ENCODE results near the gene PIK3R5.
"Not testable (repeated sequence)": the region's sequence is repeated elsewhere in the genome, so short reads cannot be mapped to it uniquely, and the experiment has no call there.

Gene PIK3R5

GRCh38 chr17:8887301-8887700 is 78.2 kb downstream of the PIK3R5 start:
- H2BK5ac ChIP-seq (ENCODE audit: low read length), result no peak overlapping the region
- H3K27me3 ChIP-seq (ENCODE audit: insufficient read depth, low read length, poor library complexity), result no peaks in the 10 kb centered on the region
- no peak overlapping the region for H3K56ac ChIP-seq (ENCODE audit: low read length)
- no peak overlapping the region for H3K18ac ChIP-seq (ENCODE audit: low read length)
- no peak overlapping the region for H3K4ac ChIP-seq (ENCODE audit: low read depth, low read length)
- H2AK5ac ChIP-seq (ENCODE audit: low read length), result no peak overlapping the region
- H3K27ac ChIP-seq (ENCODE audit: low read depth, low read length), result no peak overlapping the region
- no peak overlapping the region for H2BK15ac ChIP-seq (replicated peaks; ENCODE audit: low read depth)
- H3K9ac ChIP-seq (ENCODE audit: low read length), result no peak overlapping the region
- no peak overlapping the region for H3K23ac ChIP-seq (ENCODE audit: low read length)
- H3K4me2 ChIP-seq (ENCODE audit: low read length), result no peak overlapping the region
- no CpG with 5 or more reads among the region's 11 CpGs for WGBS (ENCODE audit: extremely low coverage, insufficient coverage, low lambda C conversion rate)
- H2BK120ac ChIP-seq (ENCODE audit: low read depth, low read length), result no peak overlapping the region
- H3K36me3 ChIP-seq (ENCODE audit: control insufficient read depth, insufficient read depth, low read length), result no peaks in the 10 kb centered on the region
- H3K4me3 ChIP-seq (ENCODE audit: low read length), result no peak overlapping the region
- no peak for DNase-seq
- H4K5ac ChIP-seq (ENCODE audit: low read length), result no peak overlapping the region
- H3K79me2 ChIP-seq (ENCODE audit: control insufficient read depth, insufficient read depth, low read length), result no peaks in the 10 kb centered on the region
- H3K79me1 ChIP-seq (ENCODE audit: low read length), result no peaks in the 10 kb centered on the region
- no peaks in the 10 kb centered on the region for H3K4me1 ChIP-seq (ENCODE audit: control insufficient read depth, low read depth, low read length)
- no peak overlapping the region for H4K8ac ChIP-seq (ENCODE audit: low read depth, low read length)

- Histone ChIP-seq H2BK15ac (replicated peaks; ENCODE audit: low read depth) (no peak overlapping the region), H2AK5ac (ENCODE audit: low read length) (no peak overlapping the region), H4K5ac (ENCODE audit: low read length) (no peak overlapping the region), H3K79me1 (ENCODE audit: low read length) (no peaks in the 10 kb centered on the region), H3K18ac (ENCODE audit: low read length) (no peak overlapping the region), H3K4me3 (ENCODE audit: low read length) (no peak overlapping the region), H2BK120ac (ENCODE audit: low read depth, low read length) (no peak overlapping the region), H4K8ac (ENCODE audit: low read depth, low read length) (no peak overlapping the region), H2BK5ac (ENCODE audit: low read length) (no peak overlapping the region), H3K79me2 (ENCODE audit: control insufficient read depth, insufficient read depth, low read length) (no peaks in the 10 kb centered on the region), H3K9ac (ENCODE audit: low read length) (no peak overlapping the region), H3K27me3 (ENCODE audit: insufficient read depth, low read length, poor library complexity) (no peaks in the 10 kb centered on the region), H3K4me2 (ENCODE audit: low read length) (no peak overlapping the region), H3K23ac (ENCODE audit: low read length) (no peak overlapping the region), H3K27ac (ENCODE audit: low read depth, low read length) (no peak overlapping the region), H3K4me1 (ENCODE audit: control insufficient read depth, low read depth, low read length) (no peaks in the 10 kb centered on the region), H3K56ac (ENCODE audit: low read length) (no peak overlapping the region), H3K36me3 (ENCODE audit: control insufficient read depth, insufficient read depth, low read length) (no peaks in the 10 kb centered on the region), H3K4ac (ENCODE audit: low read depth, low read length) (no peak overlapping the region)
- peak; percentile 32 for DNase-seq
- no CpG with 5 or more reads among the region's 23 CpGs for WGBS (ENCODE audit: extremely low coverage, insufficient coverage, low lambda C conversion rate)
Observed at GRCh38 chr17:8885967-8886684, 79.4 kb downstream of the PIK3R5 start.

- H3K18ac ChIP-seq (ENCODE audit: low read length); H3K27me3 ChIP-seq (ENCODE audit: insufficient read depth, low read length, poor library complexity); H3K23ac ChIP-seq (ENCODE audit: low read length); H3K4me1 ChIP-seq (ENCODE audit: control insufficient read depth, low read depth, low read length); H4K5ac ChIP-seq (ENCODE audit: low read length); H2BK5ac ChIP-seq (ENCODE audit: low read length); H3K27ac ChIP-seq (ENCODE audit: low read depth, low read length); H2BK15ac ChIP-seq (replicated peaks; ENCODE audit: low read depth); H4K8ac ChIP-seq (ENCODE audit: low read depth, low read length); H3K9ac ChIP-seq (ENCODE audit: low read length); H2AK5ac ChIP-seq (ENCODE audit: low read length); H3K79me1 ChIP-seq (ENCODE audit: low read length); H3K4me2 ChIP-seq (ENCODE audit: low read length); H3K36me3 ChIP-seq (ENCODE audit: control insufficient read depth, insufficient read depth, low read length); H3K56ac ChIP-seq (ENCODE audit: low read length); H3K4me3 ChIP-seq (ENCODE audit: low read length); H2BK120ac ChIP-seq (ENCODE audit: low read depth, low read length); H3K79me2 ChIP-seq (ENCODE audit: control insufficient read depth, insufficient read depth, low read length); H3K4ac ChIP-seq (ENCODE audit: low read depth, low read length): not testable (repeated sequence)
- peak; percentile 67 for DNase-seq
- WGBS (ENCODE audit: extremely low coverage, insufficient coverage, low lambda C conversion rate), result no CpG with 5 or more reads among the region's 30 CpGs
Observed at GRCh38 chr17:8885163-8885966, 80.1 kb downstream of the PIK3R5 start.

GRCh38 chr17:8884336-8884990 is 81.0 kb downstream of the PIK3R5 start:
- DNase-seq, result no peak
- no peak overlapping the region for H4K5ac ChIP-seq (ENCODE audit: low read length)
- no peak overlapping the region for H2BK120ac ChIP-seq (ENCODE audit: low read depth, low read length)
- no peak overlapping the region for H3K4me2 ChIP-seq (ENCODE audit: low read length)
- no peak overlapping the region for H3K4ac ChIP-seq (ENCODE audit: low read depth, low read length)
- no peak overlapping the region for H3K23ac ChIP-seq (ENCODE audit: low read length)
- H3K27ac ChIP-seq (ENCODE audit: low read depth, low read length), result no peak overlapping the region
- no peak overlapping the region for H2BK15ac ChIP-seq (replicated peaks; ENCODE audit: low read depth)
- peak overlapping the region; percentile 96 for H2AK5ac ChIP-seq (ENCODE audit: low read length)
- no peaks in the 10 kb centered on the region for H3K27me3 ChIP-seq (ENCODE audit: insufficient read depth, low read length, poor library complexity)
- H3K79me2 ChIP-seq (ENCODE audit: control insufficient read depth, insufficient read depth, low read length), result no peaks in the 10 kb centered on the region
- H3K4me1 ChIP-seq (ENCODE audit: control insufficient read depth, low read depth, low read length), result no peaks in the 10 kb centered on the region
- no peak overlapping the region for H3K4me3 ChIP-seq (ENCODE audit: low read length)
- no peak overlapping the region for H4K8ac ChIP-seq (ENCODE audit: low read depth, low read length)
- H2BK5ac ChIP-seq (ENCODE audit: low read length), result peak overlapping the region; percentile 85
- H3K18ac ChIP-seq (ENCODE audit: low read length), result no peak overlapping the region
- H3K56ac ChIP-seq (ENCODE audit: low read length), result peak overlapping the region; percentile 81
- H3K36me3 ChIP-seq (ENCODE audit: control insufficient read depth, insufficient read depth, low read length), result no peaks in the 10 kb centered on the region
- H3K9ac ChIP-seq (ENCODE audit: low read length), result peak overlapping the region; percentile 31
- no CpG with 5 or more reads among the region's 16 CpGs for WGBS (ENCODE audit: extremely low coverage, insufficient coverage, low lambda C conversion rate)
- H3K79me1 ChIP-seq (ENCODE audit: low read length), result no peaks in the 10 kb centered on the region

- H3K56ac ChIP-seq (ENCODE audit: low read length), result no peak overlapping the region
- H3K4ac ChIP-seq (ENCODE audit: low read depth, low read length), result no peak overlapping the region
- H3K27ac ChIP-seq (ENCODE audit: low read depth, low read length), result no peak overlapping the region
- H2BK120ac ChIP-seq (ENCODE audit: low read depth, low read length), result no peak overlapping the region
- no peak overlapping the region for H4K8ac ChIP-seq (ENCODE audit: low read depth, low read length)
- H3K4me1 ChIP-seq (ENCODE audit: control insufficient read depth, low read depth, low read length), result no peaks in the 10 kb centered on the region
- H4K5ac ChIP-seq (ENCODE audit: low read length), result no peak overlapping the region
- H2BK5ac ChIP-seq (ENCODE audit: low read length), result no peak overlapping the region
- H3K18ac ChIP-seq (ENCODE audit: low read length), result no peak overlapping the region
- no peak overlapping the region for H3K23ac ChIP-seq (ENCODE audit: low read length)
- no peaks in the 10 kb centered on the region for H3K79me1 ChIP-seq (ENCODE audit: low read length)
- H3K79me2 ChIP-seq (ENCODE audit: control insufficient read depth, insufficient read depth, low read length), result no peaks in the 10 kb centered on the region
- H2BK15ac ChIP-seq (replicated peaks; ENCODE audit: low read depth), result no peak overlapping the region
- H3K4me2 ChIP-seq (ENCODE audit: low read length), result no peak overlapping the region
- no peak overlapping the region for H3K9ac ChIP-seq (ENCODE audit: low read length)
- no CpG with 5 or more reads among the region's 4 CpGs for WGBS (ENCODE audit: extremely low coverage, insufficient coverage, low lambda C conversion rate)
- no peak overlapping the region for H3K4me3 ChIP-seq (ENCODE audit: low read length)
- DNase-seq, result no peak
- H3K36me3 ChIP-seq (ENCODE audit: control insufficient read depth, insufficient read depth, low read length), result no peaks in the 10 kb centered on the region
- H3K27me3 ChIP-seq (ENCODE audit: insufficient read depth, low read length, poor library complexity), result no peaks in the 10 kb centered on the region
- H2AK5ac ChIP-seq (ENCODE audit: low read length), result no peak overlapping the region
Observed at GRCh38 chr17:8883353-8883752, 82.2 kb downstream of the PIK3R5 start.
